AG09309 (cell line): ENCODE results near the gene FAM221B.

ENCODE experiments used
- DNase-seq: peaks from one replicate; pipeline ENCODE4 v3.0.0-alpha.2; 2010; ENCODE audit warnings: low read depth
- H3K4me3 ChIP-seq: 2 replicates; pipeline ENCODE4 v1.5.1; 2011; ENCODE audit warnings: mild to moderate bottlenecking, low read depth, low read length, moderate library complexity; ENCODE audit not compliant: control insufficient read depth
- CTCF ChIP-seq: IDR thresholded peaks from 2 replicates; pipeline ENCODE4 v1.5.1; 2011; ENCODE audit warnings: mild to moderate bottlenecking, low read depth, low read length, inconsistent platforms; ENCODE audit not compliant: insufficient read depth, control insufficient read depth; ENCODE audit errors: missing control alignments

The FAM221B gene

GRCh38 chr9:35840881-35841644 is 12.5 kb upstream of the FAM221B start:
- H3K4me3 ChIP-seq, result no peak overlapping the region
- DNase-seq, result no peak
- TF ChIP-seq CTCF, result no peak

- DNase-seq, result no peak
- H3K4me3 ChIP-seq, result no peak overlapping the region
- TF ChIP-seq CTCF, result no peak
These were observed 11.4 kb upstream of the FAM221B start for GRCh38 chr9:35839926-35840325.

- DNase-seq, result no peak
- no peak for TF ChIP-seq CTCF
- H3K4me3 ChIP-seq, result no peak overlapping the region
These were observed 8.1 kb upstream of the FAM221B start for GRCh38 chr9:35836595-35836994.

GRCh38 chr9:35835766-35836165 is 7.2 kb upstream of the FAM221B start:
- no peak for TF ChIP-seq CTCF
- no peak for DNase-seq
- no peak overlapping the region for H3K4me3 ChIP-seq

- peak; percentile 26 for TF ChIP-seq CTCF
- no peak overlapping the region for H3K4me3 ChIP-seq
- DNase-seq, result no peak
These were observed 6.7 kb upstream of the FAM221B start for GRCh38 chr9:35835216-35835632.

- DNase-seq, result no peak
- TF ChIP-seq CTCF, result no peak
- no peak overlapping the region for H3K4me3 ChIP-seq
These were observed 6.0 kb upstream of the FAM221B start for GRCh38 chr9:35834260-35835215.
